GM18909 (cell line): Measurements from ENCODE around the gene LTC4S.

ENCODE experiments used
- ATAC-seq: cut with Tn5 transposase; IDR thresholded peaks from one replicate; pipeline ENCODE4 v1.9.1; 2021; ENCODE audit warnings: mild to moderate bottlenecking; ENCODE audit not compliant: unreplicated experiment, poor library complexity

Gene LTC4S

DNA sequence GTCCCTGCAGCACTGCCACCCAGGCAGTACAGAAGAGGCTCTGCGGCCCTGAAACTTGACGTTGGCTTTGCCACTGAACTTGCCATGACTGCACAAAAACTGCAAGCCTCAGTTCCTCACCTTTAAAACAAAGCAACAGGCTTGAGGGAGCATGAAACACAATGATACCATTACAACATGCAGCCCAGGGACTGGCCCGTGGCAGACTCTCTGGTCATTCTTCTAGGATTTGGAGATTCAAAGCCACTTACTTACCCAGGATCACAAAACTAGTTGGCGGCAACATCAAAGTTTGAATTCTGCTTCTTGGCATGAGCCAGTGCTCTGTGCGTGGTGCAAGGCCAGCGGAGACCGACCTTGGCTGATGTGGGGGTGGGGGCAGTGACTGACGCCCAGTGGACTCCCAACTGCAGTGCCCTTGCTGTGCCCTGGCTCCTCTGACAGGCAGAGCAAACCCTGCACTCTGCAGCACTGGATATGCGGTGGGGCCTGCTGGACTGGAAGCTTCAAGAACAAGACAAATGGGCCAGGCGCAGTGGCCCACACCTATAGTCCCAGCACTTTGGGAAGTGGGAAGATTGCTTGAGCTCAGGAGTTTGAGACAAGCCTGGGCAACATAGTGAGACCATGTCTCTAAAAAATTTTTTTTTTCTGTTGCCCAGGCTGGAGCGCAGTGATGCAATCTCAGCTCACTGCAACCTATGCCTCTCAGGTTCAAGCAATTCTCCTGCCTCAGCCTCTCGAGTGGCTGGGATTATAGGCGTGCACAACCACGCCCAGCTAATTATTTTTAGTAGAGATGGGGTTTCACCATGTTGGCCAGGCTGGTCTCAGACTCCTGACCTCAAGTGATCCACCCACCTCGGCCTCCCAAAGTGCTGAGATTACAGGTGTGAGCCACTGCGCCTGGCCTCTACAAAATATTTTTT is 45.8 kb downstream of the LTC4S start:
- no peak for ATAC-seq

- no peak for ATAC-seq
These were observed 46.5 kb downstream of the LTC4S start for GRCh38 chr5:179840321-179840720.

GRCh38 chr5:179840766-179841165 is 47.0 kb downstream of the LTC4S start:
- no peak for ATAC-seq

- no peak for ATAC-seq
These were observed 47.8 kb downstream of the LTC4S start for GRCh38 chr5:179841621-179842020.
